Stimulated activated naive CD8-positive, alpha-beta T cell treated with anti-CD3 and anti-CD28 coated beads, Interleukin-15, Interleukin-2, amounts not matched to agents 100 U/mL and 50 U/mL, for 24 hours (primary cell): ENCODE data around the gene INHBE.
"Not testable (repeated sequence)": the region's sequence is repeated elsewhere in the genome, so short reads cannot be mapped to it uniquely, and the experiment has no call there.

Experiments
- ATAC-seq: fragments of 150-1000 bp; cut with Tn5 transposase; one replicate; pipeline ENCODE4 v1.10.0; 2021
- DNase-seq: peaks from one replicate; pipeline ENCODE4 v3.0.0; 2021

INHBE gene

DNA sequence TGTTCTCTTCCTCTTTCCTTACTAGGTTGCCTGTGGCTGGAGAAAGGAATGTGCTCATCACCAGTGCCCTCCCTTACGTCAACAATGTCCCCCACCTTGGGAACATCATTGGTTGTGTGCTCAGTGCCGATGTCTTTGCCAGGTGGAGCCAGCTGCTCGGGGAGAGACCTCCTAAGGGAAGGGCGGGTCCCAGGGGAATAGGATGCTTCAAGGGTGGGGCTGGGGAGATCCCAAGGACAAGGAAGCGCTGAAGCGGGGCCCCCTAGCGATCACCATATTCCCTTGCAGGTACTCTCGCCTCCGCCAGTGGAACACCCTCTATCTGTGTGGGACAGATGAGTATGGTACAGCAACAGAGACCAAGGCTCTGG, 43.0 kb downstream of the INHBE start:
- no peak for ATAC-seq

DNA sequence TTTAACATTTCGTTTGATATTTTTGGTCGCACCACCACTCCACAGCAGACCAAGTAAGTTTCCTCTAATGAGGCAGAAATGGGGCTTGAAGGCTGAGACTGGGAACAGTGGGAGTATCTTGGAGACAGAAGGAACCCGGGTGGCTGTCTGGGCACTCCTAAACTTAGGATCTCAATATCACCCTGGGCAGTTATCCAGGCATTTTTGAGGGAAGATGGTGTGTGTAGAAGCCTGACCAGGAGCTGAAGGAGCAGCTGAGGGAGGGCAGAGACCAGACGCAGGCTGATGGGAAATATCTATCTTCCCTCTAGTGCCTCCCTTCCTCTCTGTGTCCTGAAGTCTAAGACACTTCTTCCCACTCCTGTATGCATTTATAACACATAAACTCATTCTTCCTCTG, 43.5 kb downstream of the INHBE start:
- no peak for DNase-seq
- no peak for ATAC-seq

More for the DNA sequence above, 43.0 kb downstream of the INHBE start:
- no peak for DNase-seq

DNA sequence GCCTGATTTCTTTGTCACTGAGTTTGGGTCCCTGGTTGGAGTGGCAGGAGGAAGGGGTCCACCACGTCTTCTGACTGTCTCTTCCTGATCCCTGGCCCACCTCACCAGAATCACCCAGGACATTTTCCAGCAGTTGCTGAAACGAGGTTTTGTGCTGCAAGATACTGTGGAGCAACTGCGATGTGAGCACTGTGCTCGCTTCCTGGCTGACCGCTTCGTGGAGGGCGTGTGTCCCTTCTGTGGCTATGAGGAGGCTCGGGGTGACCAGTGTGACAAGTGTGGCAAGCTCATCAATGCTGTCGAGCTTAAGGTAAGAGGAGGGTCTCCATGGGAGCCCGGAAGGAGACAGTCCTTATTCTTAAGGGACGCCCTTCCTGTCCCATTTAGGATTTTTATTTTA, 45.1 kb downstream of the INHBE start:
- DNase-seq, result no peak
- ATAC-seq, result no peak

DNA sequence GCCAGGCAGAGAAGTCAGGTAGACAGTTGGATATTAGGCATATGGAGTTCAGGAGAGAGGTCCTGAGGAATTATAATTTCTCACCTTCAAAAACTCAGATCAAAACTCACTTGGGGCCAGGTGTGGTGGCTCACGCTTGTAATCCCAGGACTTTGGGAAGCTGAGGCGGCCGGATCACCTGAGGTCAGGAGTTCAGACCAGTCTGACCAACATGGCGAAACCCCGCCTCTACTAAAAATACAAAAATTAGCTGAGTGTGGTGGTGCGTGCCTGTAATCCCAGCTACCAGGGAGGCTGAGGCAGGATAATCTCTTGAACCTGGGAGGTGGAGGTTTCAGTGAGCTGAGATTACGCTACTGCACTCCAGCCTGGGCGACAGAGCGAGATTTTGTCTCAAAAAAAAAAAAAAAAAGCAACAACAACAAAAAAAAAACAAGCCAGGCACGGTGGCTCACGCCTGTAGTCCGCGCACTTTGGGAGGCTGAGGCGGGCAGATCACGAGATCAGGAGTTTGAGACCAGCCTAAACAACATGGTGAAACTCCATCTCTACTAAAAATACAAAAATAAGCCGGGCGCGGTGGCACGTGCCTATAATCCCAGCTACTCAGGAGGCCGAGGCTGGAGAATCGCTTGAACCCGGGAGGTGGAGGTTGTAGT, 47.3 kb downstream of the INHBE start:
- not testable (repeated sequence) for ATAC-seq, DNase-seq

DNA sequence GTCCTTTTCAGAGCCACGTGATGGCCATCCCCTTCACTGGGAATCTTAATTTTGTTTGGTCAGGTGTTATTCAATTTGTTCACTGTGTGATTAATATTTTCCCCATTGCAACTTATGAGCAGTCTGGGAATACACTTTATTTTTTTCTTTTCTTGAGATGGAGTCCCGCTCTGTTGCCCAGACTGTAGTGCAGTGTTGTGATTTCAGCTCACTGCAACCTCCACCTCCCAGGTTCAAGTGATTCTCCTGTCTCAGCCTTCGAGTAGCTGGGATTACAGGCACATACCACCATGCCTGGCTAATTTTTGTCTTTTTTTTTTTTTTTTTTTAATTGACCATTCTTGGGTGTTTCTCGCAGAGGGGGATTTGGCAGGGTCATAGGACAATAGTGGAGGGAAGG, 51.4 kb downstream of the INHBE start:
- not testable (repeated sequence) for ATAC-seq, DNase-seq
